Endothelial cell of umbilical vein (primary cell): ENCODE results near the gene ELOVL2. TPM values are rescaled to one million over a fixed set of nuclear protein-coding genes. Genes with fewer than 3 reads are reported as not detected.

Source experiments
- BruUV-seq: library from RNA; stranded (reverse); fragments of 400-500 nt; replicated peaks from 2 replicates; lab custom pipeline; 2021; lab: Mats Ljungman, UMichigan
- CTCF ChIA-PET: fragments of 300-600, 350-600 bp; sonication (Branson Sonifier 250); formaldehyde crosslinking; loops from one replicate; lab custom pipeline; 2021; ENCODE audit warnings: antibody characterized with exemption, inconsistent platforms; lab: Charles Lee
- POLR2A ChIA-PET: fragments of 300-600, 350-600 bp; sonication (Branson Sonifier 250); formaldehyde crosslinking; loops from one replicate; lab custom pipeline; 2021; ENCODE audit warnings: antibody characterized with exemption, inconsistent platforms; lab: Charles Lee
- DNase-seq: peaks from one replicate; pipeline ENCODE4 v3.0.0-alpha.2; 2011; ENCODE audit warnings: low read depth, low spot score
- FAIRE-seq: peaks from 2 replicates; lab custom pipeline; 2011; peaks lifted over from hg19 to GRCh38; lab: Jason Lieb, UNC
- H2AFZ ChIP-seq: 2 replicates; pipeline ENCODE4 v1.6.0; 2012; ENCODE audit warnings: low read depth, low read length, control low read depth, inconsistent platforms
- H3K27ac ChIP-seq: 2 replicates; pipeline ENCODE4 v1.5.1; 2011; ENCODE audit warnings: low read depth, mild to moderate bottlenecking, control low read depth, low read length, moderate library complexity; ENCODE audit not compliant: insufficient read depth
- H3K27me3 ChIP-seq, 2 experiments: 2 replicates each; pipeline versions ENCODE4 v1.6.0 to v1.6.1; 2011; ENCODE audit warnings: low read length in 2 of 2, mixed read lengths in 1 of 2; ENCODE audit not compliant: control insufficient read depth in 2 of 2, insufficient read depth in 2 of 2
- H3K36me3 ChIP-seq, 2 experiments: 2 replicates in 1 of 2; 3 replicates in 1 of 2; pipeline ENCODE4 v1.5.1; 2011; ENCODE audit warnings: low read length in 2 of 2, mild to moderate bottlenecking in 1 of 2, moderate library complexity in 1 of 2; ENCODE audit not compliant: control insufficient read depth in 2 of 2, insufficient read depth in 2 of 2; ENCODE audit errors: extremely low read depth in 1 of 2
- H3K4me1 ChIP-seq: 3 replicates; pipeline ENCODE4 v1.5.1; 2011; ENCODE audit warnings: mild to moderate bottlenecking, low read length; ENCODE audit not compliant: control insufficient read depth, insufficient read depth; ENCODE audit errors: extremely low read depth
- H3K4me2 ChIP-seq: 2 replicates; pipeline ENCODE4 v1.6.1; 2011; ENCODE audit warnings: low read length, control low read depth, mixed read lengths; ENCODE audit not compliant: insufficient read depth
- H3K4me3 ChIP-seq, 3 experiments: fragments of 200-600 bp in 1 of 3; sonication (generic), shearing (Covaris generic) in 1 of 3; replicated peaks in 1 of 3; 2 replicates each; pipeline ENCODE4 v1.5.1; 2011 to 2016; ENCODE audit warnings: control low read depth in 3 of 3, low read length in 3 of 3, mild to moderate bottlenecking in 2 of 3, inconsistent platforms in 1 of 3, low read depth in 1 of 3, moderate library complexity in 1 of 3; ENCODE audit not compliant: insufficient read depth in 1 of 3
- H3K79me2 ChIP-seq: 2 replicates; pipeline ENCODE4 v1.6.0; 2012; ENCODE audit warnings: low read length, inconsistent platforms; ENCODE audit not compliant: control insufficient read depth, insufficient read depth
- H3K9ac ChIP-seq: replicated peaks from 2 replicates; pipeline ENCODE3; 2011; ENCODE audit warnings: low read length, control low read depth; ENCODE audit not compliant: insufficient read depth; ENCODE audit errors: extremely low read depth
- H3K9me1 ChIP-seq: replicated peaks from 3 replicates; pipeline ENCODE4 v1.6.0; 2011; ENCODE audit warnings: mild to moderate bottlenecking, low read length; ENCODE audit not compliant: control insufficient read depth, insufficient read depth; ENCODE audit errors: extremely low read depth
- H3K9me3 ChIP-seq: replicated peaks from 2 replicates; pipeline ENCODE4 v1.5.1; 2012; ENCODE audit warnings: low read length, inconsistent platforms; ENCODE audit not compliant: control insufficient read depth, insufficient read depth
- H4K20me1 ChIP-seq: replicated peaks from 2 replicates; pipeline ENCODE3; 2011; ENCODE audit warnings: mild to moderate bottlenecking, low read length; ENCODE audit not compliant: control insufficient read depth, insufficient read depth; ENCODE audit errors: extremely low read depth
- CTCF ChIP-seq, 2 donors: IDR thresholded peaks; 1 replicate in 1 of 2; 2 replicates in 1 of 2; pipeline ENCODE4 v1.5.1; 2011; ENCODE audit warnings: low read length in 2 of 2, mild to moderate bottlenecking in 2 of 2, moderate library complexity in 2 of 2, control low read depth in 1 of 2, inconsistent platforms in 1 of 2, low read depth in 1 of 2; ENCODE audit not compliant: insufficient read depth in 1 of 2; ENCODE audit errors: extremely low read depth in 1 of 2
- EZH2 ChIP-seq: IDR thresholded peaks from 2 replicates; pipeline ENCODE4 v1.6.1; 2012; ENCODE audit warnings: borderline replicate concordance, low read depth, mild to moderate bottlenecking, moderate library complexity, low read length, inconsistent platforms; ENCODE audit not compliant: severe bottlenecking
- FOS ChIP-seq: IDR thresholded peaks from 2 replicates; pipeline ENCODE4 v1.6.1; 2011; ENCODE audit warnings: mild to moderate bottlenecking, low read length, moderate library complexity, borderline replicate concordance; ENCODE audit not compliant: insufficient read depth
- GATA2 ChIP-seq: IDR thresholded peaks from 2 replicates; pipeline ENCODE4 v1.7.0; 2011; ENCODE audit warnings: low read depth, mild to moderate bottlenecking, moderate library complexity, mixed read lengths, low read length; ENCODE audit not compliant: insufficient read length, insufficient read depth
- JUN ChIP-seq: IDR thresholded peaks from 2 replicates; pipeline ENCODE4 v1.6.1; 2011; ENCODE audit warnings: borderline replicate concordance, low read depth; ENCODE audit not compliant: insufficient read length, insufficient read depth
- MAX ChIP-seq: IDR thresholded peaks from 2 replicates; pipeline ENCODE4 v1.6.1; 2011; ENCODE audit not compliant: insufficient read depth, insufficient read length
- MYC ChIP-seq: IDR thresholded peaks from one replicate; pipeline ENCODE4 v1.6.1; 2011; ENCODE audit warnings: mild to moderate bottlenecking, low read depth, low read length
- POLR2A ChIP-seq: IDR thresholded peaks from 2 replicates; pipeline ENCODE4 v1.6.1; 2012; ENCODE audit warnings: low read depth, mild to moderate bottlenecking, control low read depth, low read length
- POLR2AphosphoS5 ChIP-seq: IDR thresholded peaks from 2 replicates; pipeline ENCODE4 v1.6.1; 2012; ENCODE audit warnings: low read depth, mild to moderate bottlenecking, control low read depth, low read length, moderate library complexity; ENCODE audit not compliant: insufficient read depth
- dilution Hi-C: fragments of 300-500 bp; cut with MboI; formaldehyde crosslinking; loops from one replicate; pipeline ENCODE4 v1.15.0; 2019; ENCODE audit warnings: low sequenced_read_pairs; ENCODE audit not compliant: extremely low pct_ligation_motif_present
- intact Hi-C: fragments of 100-400 bp; cut with micrococcal nuclease; formaldehyde crosslinking; loops from one replicate; pipeline ENCODE4 v1.10.0; 2022
- polyA plus RNA-seq, 4 experiments: library from polyadenylated mRNA; depleted of rRNA in 3 of 4; stranded (reverse) in 3 of 4; unstranded in 1 of 4; fragments of >200 nt; gene quantifications; 2 replicates each; pipeline versions ENCODE4 v1.2.1 to v1.2.3, GENCODE V29; 2011 to 2012; ENCODE audit warnings: missing spikeins in 1 of 4
- total RNA-seq: library from RNA; stranded (reverse); gene quantifications from 2 replicates; pipeline ENCODE4 v1.2.3, GENCODE V29; 2021

Gene ELOVL2
- total and polyA plus RNA-seq, 2 donors (not counting 3 experiments of a cell fraction or from before 2014, with no cell fraction given): not detected

- DNase-seq (no peak), FAIRE-seq (no peak)
- Histone ChIP-seq H3K9me1 (no peaks in the 10 kb centered on the region), H3K27ac (no peak overlapping the region), H2AFZ (no peak overlapping the region), H3K4me3 (no peak overlapping the region), H3K27me3 (peaks cover 2 to 8% of the 10 kb centered on the region in 2 experiments), H3K4me1 (no peaks in the 10 kb centered on the region), H3K79me2 (no peaks in the 10 kb centered on the region), H3K9me3 (no peaks in the 10 kb centered on the region), H3K4me2 (no peak overlapping the region), H4K20me1 (no peaks in the 10 kb centered on the region), H3K36me3 (no peaks in the 10 kb centered on the region), H3K9ac (no peak overlapping the region)
- CTCF ChIA-PET: interaction anchor here (0.8 to 1.4 kb wide), 3 partner anchors 14 to 66 kb away, joined by 4 to 5 read pairs (median 4); no protein-coding TSS in a partner anchor
- POLR2A ChIA-PET: no interaction called here
- dilution Hi-C loops: no loop called here
- no TSS peak for BruUV-seq
- intact Hi-C loops: no loop called here
- TF ChIP-seq FOS (no peak), MYC (no peak), EZH2 (no peak), GATA2 (no peak), MAX (no peak), CTCF (IDR thresholded peaks at IDR 0.05; ENCODE audit: extremely low read depth in 1 of 2, insufficient read depth in 1 of 2, low read depth in 1 of 2, low read length in 2 of 2) (no peak), JUN (no peak), POLR2AphosphoS5 (no peak), POLR2A (no peak)
Measured at GRCh38 chr6:11021003-11021402, 23.1 kb downstream of the ELOVL2 start.
